Measurements from ENCODE around the gene LIN28B. TPM values are rescaled to one million over a fixed set of nuclear protein-coding genes. Genes with fewer than 3 reads are reported as not detected.
A peak's percentile ranks its signal among the peaks of the same experiment; 100 is the strongest.

The LIN28B gene
- total and polyA plus RNA-seq, 3 donors from 2014 or later, result 5.7 to 7.3 (median 6.7) TPM

DNA sequence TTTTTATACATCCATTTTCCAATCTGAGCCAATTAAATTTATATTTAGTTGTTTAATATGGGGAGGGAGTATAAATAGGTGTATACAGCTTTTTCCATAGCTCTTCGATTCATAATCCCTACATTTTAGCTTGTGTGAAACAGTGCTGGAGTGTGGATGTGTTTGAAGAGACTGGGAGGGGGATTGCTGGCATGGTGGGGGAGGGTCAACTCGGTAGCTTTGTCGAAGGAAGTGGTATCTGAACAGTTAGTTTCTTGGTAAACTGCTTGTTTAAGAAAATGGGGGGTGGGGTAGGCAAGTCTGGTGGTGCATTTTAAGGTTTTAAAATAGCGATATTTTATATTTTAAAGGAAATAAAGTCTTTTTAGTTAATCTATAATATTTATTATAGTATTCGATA is 1.4 kb upstream of the LIN28B start:
- TF ChIP-seq, protein P1, sequence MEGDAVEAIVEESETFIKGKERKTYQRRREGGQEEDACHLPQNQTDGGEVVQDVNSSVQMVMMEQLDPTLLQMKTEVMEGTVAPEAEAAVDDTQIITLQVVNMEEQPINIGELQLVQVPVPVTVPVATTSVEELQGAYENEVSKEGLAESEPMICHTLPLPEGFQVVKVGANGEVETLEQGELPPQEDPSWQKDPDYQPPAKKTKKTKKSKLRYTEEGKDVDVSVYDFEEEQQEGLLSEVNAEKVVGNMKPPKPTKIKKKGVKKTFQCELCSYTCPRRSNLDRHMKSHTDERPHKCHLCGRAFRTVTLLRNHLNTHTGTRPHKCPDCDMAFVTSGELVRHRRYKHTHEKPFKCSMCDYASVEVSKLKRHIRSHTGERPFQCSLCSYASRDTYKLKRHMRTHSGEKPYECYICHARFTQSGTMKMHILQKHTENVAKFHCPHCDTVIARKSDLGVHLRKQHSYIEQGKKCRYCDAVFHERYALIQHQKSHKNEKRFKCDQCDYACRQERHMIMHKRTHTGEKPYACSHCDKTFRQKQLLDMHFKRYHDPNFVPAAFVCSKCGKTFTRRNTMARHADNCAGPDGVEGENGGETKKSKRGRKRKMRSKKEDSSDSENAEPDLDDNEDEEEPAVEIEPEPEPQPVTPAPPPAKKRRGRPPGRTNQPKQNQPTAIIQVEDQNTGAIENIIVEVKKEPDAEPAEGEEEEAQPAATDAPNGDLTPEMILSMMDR (IDR thresholded peaks at IDR 0.05), result no peak
- no peak for TF ChIP-seq POLR2A (IDR thresholded peaks at IDR 0.05)
- intact Hi-C loops (cut with DNase I; ENCODE audit: low total_unique reads), result no loop called here
- Histone ChIP-seq H3K4me1 (no peaks in the 10 kb centered on the region), H3K36me3 (ENCODE audit: low read depth, missing control alignments) (no peaks in the 10 kb centered on the region), H3K9me3 (no peaks in the 10 kb centered on the region), H3K4me3 (no peak overlapping the region), H3K27ac (no peak overlapping the region), H3K27me3 (no peaks in the 10 kb centered on the region)
- 12 to 19% methylated on average over 5 of the region's 5 CpGs for WGBS, 2 donors
- DNase-seq, result no peak

DNA sequence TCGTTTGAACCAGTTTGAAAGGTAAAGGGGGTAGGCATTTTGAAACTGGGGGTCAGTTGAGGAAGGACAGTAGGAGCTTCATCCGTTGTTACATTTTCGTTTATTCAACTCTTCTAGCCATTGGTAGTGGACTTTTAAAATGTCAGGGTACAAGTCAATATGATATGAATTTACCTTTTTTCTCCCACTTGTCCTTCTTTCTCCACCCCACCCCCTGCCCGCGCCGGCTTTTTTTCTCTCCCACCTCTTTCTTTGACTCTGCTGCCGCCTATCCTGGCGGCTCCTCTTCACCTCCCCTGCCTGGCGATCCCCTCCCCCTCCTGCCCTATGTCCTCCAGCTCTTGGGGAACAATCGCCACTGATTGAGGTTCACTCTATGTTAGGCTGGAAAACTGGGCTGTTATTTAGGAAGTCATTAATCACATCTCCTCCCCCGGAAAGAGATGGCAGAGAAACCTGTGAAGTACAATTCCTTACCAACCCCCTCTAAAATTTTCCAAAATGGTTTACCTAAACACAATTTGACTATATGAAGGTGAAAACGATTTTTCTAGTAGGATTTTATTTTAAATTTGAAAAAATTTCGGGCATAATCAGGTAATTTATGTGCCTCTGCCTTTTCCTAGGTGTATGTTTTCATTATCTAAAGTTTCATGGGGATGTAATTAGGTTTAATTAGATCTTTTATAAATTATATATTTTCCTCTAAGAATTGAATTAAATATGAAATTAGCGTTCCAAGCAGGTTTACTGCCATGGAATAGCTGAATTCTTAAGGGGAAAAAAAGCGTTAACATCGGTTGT is 778 bp upstream of the LIN28B start:
- DNase-seq, result no peak
- intact Hi-C loops (cut with DNase I; ENCODE audit: low total_unique reads), result no loop called here
- Histone ChIP-seq H3K4me1 (no peaks in the 10 kb centered on the region), H3K36me3 (ENCODE audit: low read depth, missing control alignments) (no peaks in the 10 kb centered on the region), H3K27me3 (no peaks in the 10 kb centered on the region), H3K4me3 (no peak overlapping the region), H3K9me3 (no peaks in the 10 kb centered on the region), H3K27ac (no peak overlapping the region)
- WGBS, 2 donors, result 5 to 6% methylated on average over 16 of the region's 16 CpGs
- no peak for TF ChIP-seq POLR2A (IDR thresholded peaks at IDR 0.05)
- TF ChIP-seq, protein P1 (IDR thresholded peaks at IDR 0.05), result no peak

DNA sequence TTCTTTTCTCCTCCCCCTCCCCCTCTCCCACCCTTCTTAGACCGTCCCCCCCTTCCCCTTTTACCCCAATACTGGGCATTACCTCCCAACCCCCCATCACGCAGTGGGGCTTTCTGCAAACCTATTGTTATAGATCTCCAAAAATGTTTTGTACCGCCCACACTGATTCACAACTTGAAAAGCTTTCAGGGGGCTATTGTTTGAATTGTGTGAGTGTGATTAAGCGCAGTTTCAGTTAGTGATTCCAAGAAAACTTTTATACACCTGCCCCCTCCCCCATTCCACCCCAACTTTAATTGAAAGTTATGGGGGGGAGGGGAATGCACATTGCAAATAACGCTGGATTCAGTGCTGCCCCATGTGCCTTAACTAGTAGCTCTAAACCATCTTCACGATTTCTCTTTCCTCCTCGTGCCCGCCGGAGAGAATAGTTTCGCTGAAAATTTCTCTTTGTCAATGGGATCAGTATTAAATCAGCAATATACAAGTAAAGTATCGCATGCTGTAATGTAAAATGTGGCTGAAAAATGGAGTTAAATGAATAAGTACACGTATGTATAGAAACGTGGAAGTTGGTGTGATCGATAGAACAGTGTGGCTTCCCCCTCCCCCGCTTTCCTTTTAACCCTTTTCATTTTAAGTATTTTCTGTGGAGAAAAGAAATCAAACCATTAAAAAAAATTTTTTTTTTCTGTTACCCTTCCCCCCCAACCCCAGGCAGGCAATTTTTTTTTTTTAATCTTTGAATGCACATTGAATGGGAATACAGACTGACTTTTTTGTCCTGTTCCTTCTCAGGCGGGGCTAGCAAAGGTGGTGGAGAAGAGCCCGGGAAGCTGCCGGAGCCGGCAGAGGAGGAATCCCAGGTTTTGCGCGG is 632 bp downstream of the LIN28B start:
- 6 to 8% methylated on average over 21 of the region's 21 CpGs for WGBS, 2 donors
- DNase-seq, result no peak

DNA sequence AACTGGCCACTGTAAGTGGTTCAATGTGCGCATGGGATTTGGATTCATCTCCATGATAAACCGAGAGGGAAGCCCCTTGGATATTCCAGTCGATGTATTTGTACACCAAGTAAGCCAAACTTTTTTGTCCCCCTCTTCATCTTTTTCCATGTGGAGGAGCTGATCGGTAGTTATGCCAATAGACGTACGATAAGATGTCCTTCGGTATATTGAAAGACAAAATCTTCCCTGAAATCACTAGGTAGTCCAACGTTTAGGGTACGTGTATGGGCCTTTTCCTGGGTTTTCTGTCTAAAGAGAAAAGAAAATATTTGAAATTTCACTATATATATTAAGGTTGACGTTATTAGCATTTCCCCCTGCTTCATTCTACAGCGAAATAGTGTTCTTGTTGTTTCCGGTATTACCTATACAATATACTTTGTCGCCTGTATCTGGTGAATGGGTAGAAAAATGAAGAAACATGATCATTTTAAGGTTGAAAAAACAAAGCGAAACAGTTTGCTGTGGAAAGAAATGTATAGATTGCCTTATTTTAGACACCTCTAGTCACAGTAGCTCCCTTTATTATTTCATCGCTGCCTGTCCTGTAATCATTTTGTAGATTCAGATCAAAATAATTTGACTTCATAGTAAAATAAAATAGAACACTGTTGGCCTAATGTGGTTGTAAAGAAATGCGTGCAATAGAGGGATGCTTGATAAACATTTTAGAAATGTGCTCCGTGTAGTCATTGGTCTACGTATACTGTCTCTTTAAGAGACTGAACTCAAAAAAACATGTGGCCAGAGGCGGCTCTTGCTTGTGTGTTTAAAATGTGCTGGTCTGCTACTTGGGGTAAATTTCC is 1.5 kb downstream of the LIN28B start:
- WGBS, 2 donors, result 8 to 10% methylated on average over 19 of the region's 19 CpGs
- intact Hi-C loops (cut with DNase I; ENCODE audit: low total_unique reads), result no loop called here
- DNase-seq, result no peak
- H3K27ac ChIP-seq, result no peak overlapping the region
- no peaks in the 10 kb centered on the region for H3K4me1 ChIP-seq
- H3K27me3 ChIP-seq, result no peaks in the 10 kb centered on the region
- TF ChIP-seq POLR2A (IDR thresholded peaks at IDR 0.05), result no peak
- TF ChIP-seq, protein P1 (IDR thresholded peaks at IDR 0.05), result no peak
- no peaks in the 10 kb centered on the region for H3K9me3 ChIP-seq
- no peaks in the 10 kb centered on the region for H3K36me3 ChIP-seq (ENCODE audit: low read depth, missing control alignments)
- H3K4me3 ChIP-seq, result no peak overlapping the region

More for the DNA sequence above, 632 bp downstream of the LIN28B start:
- Histone ChIP-seq H3K4me1 (no peaks in the 10 kb centered on the region), H3K4me3 (peak overlapping the region in 1 of 2 donors; percentile 13), H3K27ac (no peak overlapping the region), H3K27me3 (no peaks in the 10 kb centered on the region), H3K9me3 (no peaks in the 10 kb centered on the region), H3K36me3 (ENCODE audit: low read depth, missing control alignments) (no peaks in the 10 kb centered on the region)
- TF ChIP-seq POLR2A (IDR thresholded peaks at IDR 0.05), result no peak
- TF ChIP-seq, protein P1 (IDR thresholded peaks at IDR 0.05), result no peak
- intact Hi-C loops (cut with DNase I; ENCODE audit: low total_unique reads), result no loop called here
